Measurements from ENCODE around the gene ULBP3.
"Not testable (repeated sequence)": the region's sequence is repeated elsewhere in the genome, so short reads cannot be mapped to it uniquely, and the experiment has no call there.

The ULBP3 gene

GRCh38 chr6:150013785-150014622, 54.9 kb downstream of the ULBP3 start:
- not testable (repeated sequence) for DNase-seq

DNA sequence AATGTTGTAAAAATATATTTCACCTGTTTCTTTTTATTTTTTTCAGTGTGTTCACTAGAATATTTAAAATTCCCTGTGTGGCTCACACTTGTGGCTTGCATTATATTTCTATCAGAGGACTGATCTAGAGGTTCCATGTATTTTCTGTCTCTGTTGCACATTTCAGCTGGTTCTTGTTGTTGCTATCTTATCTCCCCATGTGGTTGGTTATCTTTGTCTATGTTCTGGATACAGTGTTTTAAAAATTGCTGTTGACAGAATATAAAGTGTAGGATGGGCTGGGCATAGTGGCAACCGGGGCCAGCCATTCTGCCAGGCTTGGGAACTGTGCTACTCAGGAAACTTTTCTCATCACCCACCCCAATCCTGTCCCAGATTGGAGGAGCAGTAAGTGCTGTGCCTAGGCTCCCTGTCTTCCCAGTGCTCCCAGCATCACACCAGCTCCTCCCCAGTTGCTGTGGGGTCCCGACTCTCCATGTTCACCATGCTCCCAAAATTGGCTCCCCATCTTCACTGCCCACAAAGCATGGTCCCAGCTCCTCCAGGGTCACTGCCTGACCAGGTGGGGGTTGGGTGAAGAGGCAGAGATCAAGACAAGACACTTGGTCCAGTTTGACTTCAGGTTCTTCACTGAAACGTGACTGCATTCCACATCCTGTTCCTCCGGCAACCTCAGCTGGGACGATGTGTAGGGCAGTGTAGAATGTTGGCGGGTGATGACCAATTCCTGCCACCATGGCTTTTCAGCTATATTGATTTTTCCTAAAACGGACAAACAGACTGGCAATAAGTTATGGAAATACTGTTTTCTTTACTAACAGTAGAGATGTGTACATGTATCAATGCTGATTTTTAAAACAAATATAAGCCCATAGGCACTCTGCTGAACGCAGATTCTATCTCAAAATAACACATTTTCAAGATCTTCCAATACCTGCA, 55.8 kb downstream of the ULBP3 start:
- not testable (repeated sequence) for DNase-seq

Measured in NCI-H446 (cell line).